ENCODE results near the gene IL17C.
A peak's percentile ranks its signal among the peaks of the same experiment; 100 is the strongest.

Gene IL17C

GRCh38 chr16:88686062-88686438 is 47.7 kb downstream of the IL17C start:
- Histone ChIP-seq H3K36me3 (ENCODE audit: control insufficient read depth, low read depth, low read length) (no peaks in the 10 kb centered on the region), H3K27me3 (ENCODE audit: control insufficient read depth, insufficient read depth, low read length) (peaks cover 33% of the 10 kb centered on the region), H3K9ac (ENCODE audit: low read length) (peak overlapping the region; percentile 39), H3K27ac (ENCODE audit: low read length) (no peak overlapping the region), H3K4me3 (ENCODE audit: low read length) (peak overlapping the region; percentile 68), H3K4me1 (ENCODE audit: control insufficient read depth, low read depth, low read length) (peaks cover 5% of the 10 kb centered on the region), H3K9me3 (ENCODE audit: control insufficient read depth, low read depth, low read length) (no peaks in the 10 kb centered on the region)

GRCh38 chr16:88686439-88687253 is 48.3 kb downstream of the IL17C start, which contains the start of gene SNAI3:
SNAI3 (minus strand) TSS chr16:88686507; CDS start chr16:88686406, 101 bp downstream.
- Histone ChIP-seq H3K9ac (ENCODE audit: low read length) (peak within 1 kb of the TSS; percentile 39), H3K4me3 (ENCODE audit: low read length) (peak within 1 kb of the TSS; percentile 68), H3K4me1 (ENCODE audit: control insufficient read depth, low read depth, low read length) (peaks cover 5% of the 10 kb centered on the region), H3K9me3 (ENCODE audit: control insufficient read depth, low read depth, low read length) (no peaks in the 10 kb centered on the region), H3K36me3 (ENCODE audit: control insufficient read depth, low read depth, low read length) (no peaks in the 10 kb centered on the region), H3K27ac (ENCODE audit: low read length) (no peak within 1 kb of the TSS), H3K27me3 (ENCODE audit: control insufficient read depth, insufficient read depth, low read length) (peaks cover 33% of the 10 kb centered on the region)

GRCh38 chr16:88687254-88687576 is 48.8 kb downstream of the IL17C start:
- no peak overlapping the region for H3K4me3 ChIP-seq (ENCODE audit: low read length)
- peaks cover 33% of the 10 kb centered on the region for H3K27me3 ChIP-seq (ENCODE audit: control insufficient read depth, insufficient read depth, low read length)
- H3K9me3 ChIP-seq (ENCODE audit: control insufficient read depth, low read depth, low read length) = no peaks in the 10 kb centered on the region
- no peaks in the 10 kb centered on the region for H3K36me3 ChIP-seq (ENCODE audit: control insufficient read depth, low read depth, low read length)
- H3K27ac ChIP-seq (ENCODE audit: low read length) = no peak overlapping the region
- peaks cover 5% of the 10 kb centered on the region for H3K4me1 ChIP-seq (ENCODE audit: control insufficient read depth, low read depth, low read length)
- H3K9ac ChIP-seq (ENCODE audit: low read length) = no peak overlapping the region

GRCh38 chr16:88687676-88688012 is 49.3 kb downstream of the IL17C start:
- Histone ChIP-seq H3K27me3 (ENCODE audit: control insufficient read depth, insufficient read depth, low read length) (peaks cover 33% of the 10 kb centered on the region), H3K4me1 (ENCODE audit: control insufficient read depth, low read depth, low read length) (peaks cover 5% of the 10 kb centered on the region), H3K27ac (ENCODE audit: low read length) (no peak overlapping the region), H3K36me3 (ENCODE audit: control insufficient read depth, low read depth, low read length) (no peaks in the 10 kb centered on the region), H3K4me3 (ENCODE audit: low read length) (no peak overlapping the region), H3K9me3 (ENCODE audit: control insufficient read depth, low read depth, low read length) (no peaks in the 10 kb centered on the region), H3K9ac (ENCODE audit: low read length) (no peak overlapping the region)

GRCh38 chr16:88688013-88688778 is 49.8 kb downstream of the IL17C start:
- H3K4me3 ChIP-seq (ENCODE audit: low read length) = no peak overlapping the region
- no peak overlapping the region for H3K9ac ChIP-seq (ENCODE audit: low read length)
- peaks cover 33% of the 10 kb centered on the region for H3K27me3 ChIP-seq (ENCODE audit: control insufficient read depth, insufficient read depth, low read length)
- no peaks in the 10 kb centered on the region for H3K9me3 ChIP-seq (ENCODE audit: control insufficient read depth, low read depth, low read length)
- H3K4me1 ChIP-seq (ENCODE audit: control insufficient read depth, low read depth, low read length) = peaks cover 5% of the 10 kb centered on the region
- H3K27ac ChIP-seq (ENCODE audit: low read length) = no peak overlapping the region
- H3K36me3 ChIP-seq (ENCODE audit: control insufficient read depth, low read depth, low read length) = no peaks in the 10 kb centered on the region

All from iPS-18a (cell line).